ENCODE measurements around the gene ANGPTL4. TPM values are rescaled to one million over a fixed set of nuclear protein-coding genes. Genes with fewer than 3 reads are reported as not detected.

ANGPTL4 gene
- total and polyA plus RNA-seq, 2 donors (not counting 1 experiment from before 2014, with no cell fraction given) = not detected

GRCh38 chr19:8342316-8342683 is 21.7 kb upstream of the ANGPTL4 start:
- ChIA-PET CTCF (interaction anchor here (1.8 kb wide), 1 partner anchor 11 kb away, joined by 15 read pairs; no protein-coding TSS in a partner anchor), POLR2A (no interaction called here)
- DNase-seq (no peak), ATAC-seq (ENCODE audit: low read depth) (no peak)
- H3K4me2 ChIP-seq (replicated peaks; ENCODE audit: low read depth, low read length, poor library complexity, severe bottlenecking) = peak overlapping the region; percentile 78
- intact Hi-C loops (cut with micrococcal nuclease) = no loop called here
- peaks cover 0 to 12% (median 0%) of the 10 kb centered on the region in 3 donors for H3K9me3 ChIP-seq (ENCODE audit: control extremely low read depth in 1 of 3, control insufficient read depth in 2 of 3, insufficient read depth in 1 of 3, low read length in 2 of 3)
- H3K9ac ChIP-seq (ENCODE audit: low read length) = no peak overlapping the region
- Mint-ChIP-seq H3K9me3 (ENCODE audit: insufficient read depth) (no peaks in the 10 kb centered on the region), H3K4me3 (peak overlapping the region; percentile 16), H3K27me3 (peaks cover 24% of the 10 kb centered on the region), H3K4me1 (peaks cover 13% of the 10 kb centered on the region), H3K27ac (no peak overlapping the region)
- H3K36me3 ChIP-seq (replicated peaks in 1 of 2; ENCODE audit: control extremely low read depth in 1 of 2, control insufficient read depth in 1 of 2, extremely low read depth in 1 of 2, insufficient read depth in 2 of 2, low read length in 1 of 2) = no peaks in the 10 kb centered on the region
- 30% methylated on average over 10 of the region's 14 CpGs for WGBS (ENCODE audit: insufficient coverage)
- H3K27me3 ChIP-seq (replicated peaks in 1 of 4; ENCODE audit: control extremely low read depth in 1 of 4, control insufficient read depth in 3 of 4, insufficient read depth in 4 of 4, low read length in 3 of 4) = peaks cover 0 to 43% (median 11%) of the 10 kb centered on the region in 4 experiments
- peaks cover 9 to 14% of the 10 kb centered on the region in 2 donors for H3K4me1 ChIP-seq (ENCODE audit: control insufficient read depth in 2 of 2, insufficient read depth in 2 of 2, low read length in 2 of 2)
- no peak for TF ChIP-seq CTCF (IDR thresholded peaks at IDR 0.05)
- peak; percentile 25 for TF ChIP-seq EZH2 (IDR thresholded peaks at IDR 0.05; ENCODE audit: borderline replicate concordance, insufficient read depth, low read depth, low read length, poor library complexity, severe bottlenecking)
- H4K20me1 ChIP-seq (ENCODE audit: control insufficient read depth, insufficient read depth, low read length, poor library complexity, severe bottlenecking) = no peaks in the 10 kb centered on the region
- H2AFZ ChIP-seq (ENCODE audit: insufficient read depth, low read depth, low read length, poor library complexity, severe bottlenecking) = peak overlapping the region; percentile 57
- no peaks in the 10 kb centered on the region for H3K79me2 ChIP-seq (ENCODE audit: control insufficient read depth, insufficient read depth, low read length)
- H3K27ac ChIP-seq (ENCODE audit: low read length in 2 of 2) = no peak overlapping the region
- H3K4me3 ChIP-seq (ENCODE audit: control extremely low read depth in 1 of 5, extremely low read depth in 1 of 5, insufficient read depth in 1 of 5, low read depth in 2 of 5, low read length in 4 of 5) = no peak overlapping the region

DNA sequence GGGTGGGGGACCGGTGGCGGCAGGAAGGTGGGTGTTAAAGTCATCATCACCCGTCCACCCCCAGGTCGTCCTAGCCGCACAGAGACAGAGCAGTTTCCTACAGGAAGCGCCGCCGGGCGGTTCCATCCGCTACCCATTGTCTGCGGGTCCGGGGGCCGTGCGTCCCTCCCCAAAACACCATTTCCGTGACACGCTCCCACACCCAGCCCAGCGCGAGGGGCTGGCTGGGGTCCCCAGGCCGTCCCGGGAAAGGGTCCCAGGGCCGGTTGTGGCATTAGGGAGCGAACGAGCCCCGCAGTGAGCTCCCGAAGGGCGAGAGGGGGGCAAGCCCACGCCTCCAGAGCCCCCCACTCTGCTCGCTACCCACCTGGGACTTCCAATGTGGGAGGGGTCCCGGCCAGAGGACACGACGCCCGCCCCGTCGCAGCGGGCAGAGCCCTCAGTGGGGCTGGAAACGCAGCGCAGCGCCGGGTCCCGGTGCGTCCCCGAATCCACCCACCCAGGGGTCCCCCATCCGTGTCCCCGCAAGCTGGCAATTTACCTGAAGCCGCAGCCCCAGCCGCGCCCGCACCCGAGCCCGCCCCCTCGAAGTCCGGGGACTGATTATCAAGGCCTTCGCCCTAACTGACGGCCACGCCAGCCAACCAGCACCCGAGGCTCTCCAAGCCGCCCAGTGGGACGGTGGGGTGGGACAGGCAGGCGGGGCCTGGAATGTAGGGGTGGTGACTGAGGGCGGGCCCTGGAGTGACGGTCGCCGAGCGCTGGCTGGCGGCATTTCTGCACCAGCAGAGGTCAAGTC is 21.1 kb upstream of the ANGPTL4 start, which contains the start of gene KANK3:
KANK3 (minus strand) TSS at position 579 of the 799 bp plus-strand sequence. CDS start 5,434 bp downstream, outside the sequence.
- ChIA-PET POLR2A (no interaction called here), CTCF (interaction anchor here (1.7 kb wide), 1 partner anchor 11 kb away, joined by 8 read pairs; no protein-coding TSS in a partner anchor)
- Histone ChIP-seq H3K27ac (ENCODE audit: low read length in 2 of 2) (no peak within 1 kb of the TSS), H2AFZ (ENCODE audit: insufficient read depth, low read depth, low read length, poor library complexity, severe bottlenecking) (peak within 1 kb of the TSS; percentile 57), H3K27me3 (replicated peaks in 1 of 4; ENCODE audit: control extremely low read depth in 1 of 4, control insufficient read depth in 3 of 4, insufficient read depth in 4 of 4, low read length in 3 of 4) (peaks cover 0 to 38% (median 9%) of the 10 kb centered on the region in 4 experiments), H3K4me1 (ENCODE audit: control insufficient read depth in 2 of 2, insufficient read depth in 2 of 2, low read length in 2 of 2) (peaks cover 9 to 14% of the 10 kb centered on the region in 2 donors), H4K20me1 (ENCODE audit: control insufficient read depth, insufficient read depth, low read length, poor library complexity, severe bottlenecking) (no peaks in the 10 kb centered on the region), H3K9me3 (ENCODE audit: control extremely low read depth in 1 of 3, control insufficient read depth in 2 of 3, insufficient read depth in 1 of 3, low read length in 2 of 3) (peaks cover 0 to 12% (median 0%) of the 10 kb centered on the region in 3 donors), H3K4me3 (ENCODE audit: control extremely low read depth in 1 of 5, extremely low read depth in 1 of 5, insufficient read depth in 1 of 5, low read depth in 2 of 5, low read length in 4 of 5) (peak within 1 kb of the TSS in 4 of 5 experiments; percentile 37 to 55 (median 46)), H3K4me2 (replicated peaks; ENCODE audit: low read depth, low read length, poor library complexity, severe bottlenecking) (peak within 1 kb of the TSS; percentile 78), H3K79me2 (ENCODE audit: control insufficient read depth, insufficient read depth, low read length) (no peaks in the 10 kb centered on the region), H3K9ac (ENCODE audit: low read length) (peak within 1 kb of the TSS; percentile 52), H3K36me3 (replicated peaks in 1 of 2; ENCODE audit: control extremely low read depth in 1 of 2, control insufficient read depth in 1 of 2, extremely low read depth in 1 of 2, insufficient read depth in 2 of 2, low read length in 1 of 2) (no peaks in the 10 kb centered on the region)
- peaks cover 20% of the 10 kb centered on the region for H3K27me3 Mint-ChIP-seq
- WGBS (ENCODE audit: insufficient coverage) = 2% methylated on average over 62 of the region's 65 CpGs
- DNase-seq (peak; percentile 88), ATAC-seq (ENCODE audit: low read depth) (peak; percentile 100)
- intact Hi-C loops (cut with micrococcal nuclease) = no loop called here
- peaks cover 13% of the 10 kb centered on the region for H3K4me1 Mint-ChIP-seq
- H3K9me3 Mint-ChIP-seq (ENCODE audit: insufficient read depth) = no peaks in the 10 kb centered on the region
- TF ChIP-seq EZH2 (IDR thresholded peaks at IDR 0.05; ENCODE audit: borderline replicate concordance, insufficient read depth, low read depth, low read length, poor library complexity, severe bottlenecking) = peak; percentile 10
- TF ChIP-seq CTCF (IDR thresholded peaks at IDR 0.05) = no peak
- H3K27ac Mint-ChIP-seq = no peak within 1 kb of the TSS
- H3K4me3 Mint-ChIP-seq = peak within 1 kb of the TSS; percentile 79

Data from B cell (primary cell).